ENCODE results near the gene ANKRD62.
"Not testable (repeated sequence)": the region's sequence is repeated elsewhere in the genome, so short reads cannot be mapped to it uniquely, and the experiment has no call there.

Gene ANKRD62

GRCh38 chr18:12066910-12067511 lies 26.6 kb upstream of the ANKRD62 start:
- no peak for DNase-seq

- no peak for DNase-seq
Measured at GRCh38 chr18:12067671-12068070, 26.0 kb upstream of the ANKRD62 start.

- DNase-seq, result not testable (repeated sequence)
Measured at GRCh38 chr18:12068316-12068949, 25.2 kb upstream of the ANKRD62 start.

GRCh38 chr18:12068950-12069320 lies 24.7 kb upstream of the ANKRD62 start:
- DNase-seq, result no peak

- DNase-seq, result not testable (repeated sequence)
Measured at GRCh38 chr18:12071066-12071465, 22.6 kb upstream of the ANKRD62 start.

GRCh38 chr18:12072996-12073395 lies 20.6 kb upstream of the ANKRD62 start:
- DNase-seq, result no peak

- no peak for DNase-seq
Measured at GRCh38 chr18:12074736-12075135, 18.9 kb upstream of the ANKRD62 start.

GRCh38 chr18:12076424-12077140 lies 17.1 kb upstream of the ANKRD62 start:
- no peak for DNase-seq

GRCh38 chr18:12077994-12078393 lies 15.6 kb upstream of the ANKRD62 start:
- DNase-seq, result not testable (repeated sequence)

GRCh38 chr18:12079491-12080237 lies 14.0 kb upstream of the ANKRD62 start:
- no peak for DNase-seq

GRCh38 chr18:12085136-12085535 lies 8.5 kb upstream of the ANKRD62 start:
- no peak for DNase-seq

- DNase-seq, result no peak
Measured at GRCh38 chr18:12085786-12086185, 7.9 kb upstream of the ANKRD62 start.

- no peak for DNase-seq
Measured at GRCh38 chr18:12086249-12086648, 7.4 kb upstream of the ANKRD62 start.

- DNase-seq, result no peak
Measured at GRCh38 chr18:12086677-12087470, 6.8 kb upstream of the ANKRD62 start.

- DNase-seq, result no peak
Measured at GRCh38 chr18:12087471-12088025, 6.1 kb upstream of the ANKRD62 start.

- no peak for DNase-seq
Measured at GRCh38 chr18:12088096-12088495, 5.5 kb upstream of the ANKRD62 start.

- no peak for DNase-seq
Measured at GRCh38 chr18:12088731-12089375, 4.8 kb upstream of the ANKRD62 start.

- no peak for DNase-seq
Measured at GRCh38 chr18:12091538-12092141, 2.0 kb upstream of the ANKRD62 start.

GRCh38 chr18:12092398-12093229 lies 1.0 kb upstream of the ANKRD62 start:
- DNase-seq, result no peak

- no peak for DNase-seq
Measured at GRCh38 chr18:12098374-12098773, 4.7 kb downstream of the ANKRD62 start.
